ENCODE results near the gene DLGAP1. TPM values are rescaled to one million over a fixed set of nuclear protein-coding genes. Genes with fewer than 3 reads are reported as not detected.

DLGAP1 gene
- total and polyA plus RNA-seq, 3 experiments from 2014 or later, result 0.07 to 0.46 TPM; not detected in 1

- Mint-ChIP-seq H3K27me3 (peaks cover under 1 to 8% of the 10 kb centered on the region in 2 donors), H3K4me3 (no peak overlapping the region), H3K4me1 (no peaks in the 10 kb centered on the region), H3K9me3 (peaks cover 0 to 6% (median 4%) of the 10 kb centered on the region in 5 donors), H3K27ac (no peak overlapping the region), H3K36me3 (no peaks in the 10 kb centered on the region)
- no peak overlapping the region for H3K27ac ChIP-seq (ENCODE audit: low read depth, low read length)
- ChIA-PET POLR2A (no interaction called here), CTCF (no interaction called here)
- no peak overlapping the region for H3K4me3 ChIP-seq (ENCODE audit: low read length)
- DNase-seq, result no peak
- no peaks in the 10 kb centered on the region for H3K4me1 ChIP-seq (ENCODE audit: insufficient read depth, low read length)
- no peaks in the 10 kb centered on the region for H3K27me3 ChIP-seq (ENCODE audit: insufficient read depth, low read length, poor library complexity, severe bottlenecking)
- H3K9me3 ChIP-seq (ENCODE audit: low read length), result no peaks in the 10 kb centered on the region
- no peaks in the 10 kb centered on the region for H3K36me3 ChIP-seq (ENCODE audit: insufficient read depth, low read length)
Measured at GRCh38 chr18:3852321-3852720, 602.8 kb downstream of the DLGAP1 start.

GRCh38 chr18:3851159-3851558 is 603.9 kb downstream of the DLGAP1 start:
- H3K4me1 Mint-ChIP-seq, result no peaks in the 10 kb centered on the region
- Histone ChIP-seq H3K36me3 (ENCODE audit: insufficient read depth, low read length) (no peaks in the 10 kb centered on the region), H3K4me1 (ENCODE audit: insufficient read depth, low read length) (no peaks in the 10 kb centered on the region), H3K9me3 (ENCODE audit: low read length) (no peaks in the 10 kb centered on the region), H3K4me3 (ENCODE audit: low read length) (no peak overlapping the region), H3K27ac (ENCODE audit: low read depth, low read length) (no peak overlapping the region), H3K27me3 (ENCODE audit: insufficient read depth, low read length, poor library complexity, severe bottlenecking) (no peaks in the 10 kb centered on the region)
- no peak overlapping the region for H3K27ac Mint-ChIP-seq
- no peaks in the 10 kb centered on the region for H3K36me3 Mint-ChIP-seq
- H3K27me3 Mint-ChIP-seq, result peaks cover 3 to 8% of the 10 kb centered on the region in 2 donors
- DNase-seq, result no peak
- ChIA-PET CTCF (no interaction called here), POLR2A (no interaction called here)
- H3K9me3 Mint-ChIP-seq, result peaks cover 0 to 6% (median 4%) of the 10 kb centered on the region in 5 donors
- H3K4me3 Mint-ChIP-seq, result no peak overlapping the region

DNA sequence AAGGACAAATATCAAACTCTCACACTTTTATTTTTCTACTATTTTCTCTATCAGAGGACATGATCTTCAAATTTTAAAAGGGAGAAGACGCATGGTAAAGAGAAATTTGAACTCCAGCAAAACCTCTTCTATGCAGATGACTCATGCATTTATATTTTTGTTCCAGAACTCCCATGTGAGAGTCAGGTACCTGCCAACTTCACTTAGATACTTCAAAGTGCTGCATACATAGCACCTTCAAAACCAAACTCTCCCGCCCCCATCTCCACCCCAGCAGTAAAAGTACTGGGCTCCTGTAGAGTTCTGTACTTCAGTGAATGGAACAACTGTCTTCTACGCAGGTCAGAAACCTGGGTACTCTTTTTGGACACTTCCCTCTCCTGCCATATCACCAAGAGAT is 606.8 kb downstream of the DLGAP1 start:
- CTCF ChIA-PET, result no interaction called here

DNA sequence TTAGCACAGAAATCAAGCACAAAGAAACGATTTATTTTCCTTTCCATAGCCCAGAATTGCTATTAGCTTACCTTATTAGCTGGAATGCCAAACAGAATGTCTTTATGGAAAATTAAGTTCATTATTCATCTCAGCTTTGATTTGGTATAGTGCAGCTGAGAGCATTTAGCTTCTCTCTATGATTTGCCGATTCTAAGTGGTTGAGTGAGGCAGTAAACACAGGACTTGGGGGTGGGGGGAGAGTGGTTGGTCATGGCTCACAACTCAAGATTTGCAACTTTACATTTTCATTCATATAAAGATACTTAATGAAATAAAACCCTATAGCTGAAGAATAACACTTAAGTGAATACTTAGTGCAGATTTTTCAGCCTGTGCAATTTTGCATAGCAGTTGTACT is 609.9 kb downstream of the DLGAP1 start:
- no peak overlapping the region for H3K27ac Mint-ChIP-seq
- H3K36me3 Mint-ChIP-seq, result no peaks in the 10 kb centered on the region
- Histone ChIP-seq H3K27ac (ENCODE audit: low read depth, low read length) (no peak overlapping the region), H3K4me3 (ENCODE audit: low read length) (no peak overlapping the region), H3K4me1 (ENCODE audit: insufficient read depth, low read length) (no peaks in the 10 kb centered on the region), H3K9me3 (ENCODE audit: low read length) (no peaks in the 10 kb centered on the region), H3K36me3 (ENCODE audit: insufficient read depth, low read length) (no peaks in the 10 kb centered on the region), H3K27me3 (ENCODE audit: insufficient read depth, low read length, poor library complexity, severe bottlenecking) (peaks cover 3% of the 10 kb centered on the region)
- ChIA-PET CTCF (no interaction called here), POLR2A (no interaction called here)
- peaks cover 4% of the 10 kb centered on the region in 2 donors for H3K27me3 Mint-ChIP-seq
- DNase-seq, result no peak
- no peak overlapping the region for H3K4me3 Mint-ChIP-seq
- H3K4me1 Mint-ChIP-seq, result no peaks in the 10 kb centered on the region
- H3K9me3 Mint-ChIP-seq, result no peaks in the 10 kb centered on the region

More for the DNA sequence above, 606.8 kb downstream of the DLGAP1 start:
- Histone ChIP-seq H3K4me3 (ENCODE audit: low read length) (no peak overlapping the region), H3K27me3 (ENCODE audit: insufficient read depth, low read length, poor library complexity, severe bottlenecking) (peaks cover 3% of the 10 kb centered on the region), H3K27ac (ENCODE audit: low read depth, low read length) (no peak overlapping the region), H3K4me1 (ENCODE audit: insufficient read depth, low read length) (no peaks in the 10 kb centered on the region), H3K9me3 (ENCODE audit: low read length) (no peaks in the 10 kb centered on the region), H3K36me3 (ENCODE audit: insufficient read depth, low read length) (no peaks in the 10 kb centered on the region)
- no peak for DNase-seq
- Mint-ChIP-seq H3K36me3 (no peaks in the 10 kb centered on the region), H3K27me3 (peaks cover 0 to 3% of the 10 kb centered on the region in 2 donors), H3K4me1 (no peaks in the 10 kb centered on the region), H3K9me3 (peaks cover 0 to 6% (median 4%) of the 10 kb centered on the region in 5 donors), H3K4me3 (no peak overlapping the region), H3K27ac (no peak overlapping the region)
- POLR2A ChIA-PET, result no interaction called here

DNA sequence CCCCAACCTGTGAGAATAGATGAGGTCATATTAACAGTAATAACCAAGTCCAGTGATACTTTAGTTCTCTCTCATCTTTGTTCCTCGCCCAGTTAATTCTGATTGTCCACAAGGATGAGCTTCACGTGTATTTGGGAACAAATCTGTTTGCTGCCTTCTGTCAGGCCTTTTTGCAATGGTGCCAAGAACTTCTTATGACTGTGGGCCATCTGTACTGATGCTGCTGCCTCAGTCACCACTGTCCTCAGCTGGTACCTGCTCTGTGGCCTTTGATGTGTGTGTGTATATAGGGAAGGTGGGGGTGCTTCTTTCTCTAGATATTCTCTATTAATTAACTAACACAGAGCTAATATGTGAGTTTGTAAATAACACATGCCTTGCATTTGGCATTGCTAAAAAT is 612.3 kb downstream of the DLGAP1 start:
- H3K27ac ChIP-seq (ENCODE audit: low read depth, low read length), result no peak overlapping the region
- Mint-ChIP-seq H3K4me3 (no peak overlapping the region), H3K36me3 (no peaks in the 10 kb centered on the region), H3K27ac (no peak overlapping the region), H3K27me3 (peaks cover 5 to 15% of the 10 kb centered on the region in 2 donors), H3K9me3 (no peaks in the 10 kb centered on the region), H3K4me1 (no peaks in the 10 kb centered on the region)
- POLR2A ChIA-PET, result no interaction called here
- no peaks in the 10 kb centered on the region for H3K4me1 ChIP-seq (ENCODE audit: insufficient read depth, low read length)
- no peaks in the 10 kb centered on the region for H3K9me3 ChIP-seq (ENCODE audit: low read length)
- H3K27me3 ChIP-seq (ENCODE audit: insufficient read depth, low read length, poor library complexity, severe bottlenecking), result peaks cover 3% of the 10 kb centered on the region
- CTCF ChIA-PET, result no interaction called here
- DNase-seq, result no peak
- no peaks in the 10 kb centered on the region for H3K36me3 ChIP-seq (ENCODE audit: insufficient read depth, low read length)
- H3K4me3 ChIP-seq (ENCODE audit: low read length), result no peak overlapping the region

- CTCF ChIA-PET, result no interaction called here
Measured at GRCh38 chr18:3840766-3841165, 614.3 kb downstream of the DLGAP1 start.

GRCh38 chr18:3839581-3839981 is 615.5 kb downstream of the DLGAP1 start:
- no peak overlapping the region for H3K27ac Mint-ChIP-seq
- Histone ChIP-seq H3K9me3 (ENCODE audit: low read length) (no peaks in the 10 kb centered on the region), H3K36me3 (ENCODE audit: insufficient read depth, low read length) (no peaks in the 10 kb centered on the region), H3K4me3 (ENCODE audit: low read length) (no peak overlapping the region), H3K27ac (ENCODE audit: low read depth, low read length) (no peak overlapping the region), H3K27me3 (ENCODE audit: insufficient read depth, low read length, poor library complexity, severe bottlenecking) (no peaks in the 10 kb centered on the region), H3K4me1 (ENCODE audit: insufficient read depth, low read length) (no peaks in the 10 kb centered on the region)
- ChIA-PET POLR2A (no interaction called here), CTCF (no interaction called here)
- no peak for DNase-seq
- peaks cover 7 to 12% of the 10 kb centered on the region in 2 donors for H3K27me3 Mint-ChIP-seq
- H3K4me3 Mint-ChIP-seq, result no peak overlapping the region
- no peaks in the 10 kb centered on the region for H3K9me3 Mint-ChIP-seq
- no peaks in the 10 kb centered on the region for H3K4me1 Mint-ChIP-seq
- no peaks in the 10 kb centered on the region for H3K36me3 Mint-ChIP-seq

More at GRCh38 chr18:3840766-3841165, 614.3 kb downstream of the DLGAP1 start:
- Mint-ChIP-seq H3K4me3 (no peak overlapping the region), H3K4me1 (no peaks in the 10 kb centered on the region), H3K36me3 (no peaks in the 10 kb centered on the region), H3K27me3 (peaks cover 5 to 12% of the 10 kb centered on the region in 2 donors), H3K27ac (no peak overlapping the region), H3K9me3 (no peaks in the 10 kb centered on the region)
- H3K4me3 ChIP-seq (ENCODE audit: low read length), result no peak overlapping the region
- POLR2A ChIA-PET, result no interaction called here
- H3K27me3 ChIP-seq (ENCODE audit: insufficient read depth, low read length, poor library complexity, severe bottlenecking), result peaks cover 3% of the 10 kb centered on the region
- no peaks in the 10 kb centered on the region for H3K9me3 ChIP-seq (ENCODE audit: low read length)
- H3K4me1 ChIP-seq (ENCODE audit: insufficient read depth, low read length), result no peaks in the 10 kb centered on the region
- DNase-seq, result no peak
- H3K36me3 ChIP-seq (ENCODE audit: insufficient read depth, low read length), result no peaks in the 10 kb centered on the region
- no peak overlapping the region for H3K27ac ChIP-seq (ENCODE audit: low read depth, low read length)

DNA sequence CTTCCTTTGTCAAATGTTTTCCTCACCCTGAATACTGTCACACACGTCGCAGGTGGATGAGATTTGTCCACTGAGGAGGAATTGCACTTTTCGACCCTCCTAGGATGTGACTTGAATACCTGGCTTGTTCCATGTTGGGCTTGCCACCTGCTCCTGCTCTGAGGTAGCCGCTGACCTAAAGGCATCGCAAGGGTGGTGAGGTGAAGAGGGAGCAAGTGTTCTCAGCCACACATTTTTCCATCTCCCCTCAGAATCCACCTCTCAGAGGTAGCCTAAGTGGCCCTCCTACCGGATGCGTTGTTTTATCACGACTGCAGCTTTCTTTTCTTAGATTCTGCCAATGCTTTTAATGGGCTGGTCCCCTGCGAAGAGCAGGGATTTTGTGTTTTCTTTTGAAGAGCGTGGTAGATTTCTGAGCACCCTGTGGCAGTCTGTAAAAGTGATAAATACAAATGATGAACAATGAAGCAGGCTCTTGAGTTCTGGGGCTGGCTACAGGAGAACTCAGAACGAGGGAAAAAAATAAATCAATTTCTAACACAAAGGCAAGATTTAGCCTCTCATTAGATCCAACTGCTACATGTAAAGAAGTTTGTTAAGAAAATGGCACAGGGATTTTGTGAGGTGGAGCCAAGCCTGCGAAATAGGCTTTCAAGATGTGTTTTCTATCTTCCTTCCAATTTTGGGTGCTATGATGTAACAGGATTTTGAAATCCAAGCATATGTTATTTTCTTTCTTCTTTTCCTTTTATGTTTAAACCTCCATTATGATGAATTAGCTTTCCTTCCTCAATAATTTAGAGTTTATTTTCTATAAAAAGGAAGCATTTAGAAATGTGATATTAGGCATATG is 618.4 kb downstream of the DLGAP1 start:
- peaks cover 11% of the 10 kb centered on the region in 2 donors for H3K27me3 Mint-ChIP-seq
- H3K9me3 Mint-ChIP-seq, result no peaks in the 10 kb centered on the region
- H3K27ac ChIP-seq (ENCODE audit: low read depth, low read length), result no peak overlapping the region
- POLR2A ChIA-PET, result no interaction called here
- H3K4me1 Mint-ChIP-seq, result no peaks in the 10 kb centered on the region
- no peak overlapping the region for H3K4me3 ChIP-seq (ENCODE audit: low read length)
- H3K36me3 Mint-ChIP-seq, result no peaks in the 10 kb centered on the region
- H3K36me3 ChIP-seq (ENCODE audit: insufficient read depth, low read length), result no peaks in the 10 kb centered on the region
- CTCF ChIA-PET, result no interaction called here
- H3K4me1 ChIP-seq (ENCODE audit: insufficient read depth, low read length), result no peaks in the 10 kb centered on the region
- H3K27me3 ChIP-seq (ENCODE audit: insufficient read depth, low read length, poor library complexity, severe bottlenecking), result no peaks in the 10 kb centered on the region
- H3K27ac Mint-ChIP-seq, result no peak overlapping the region
- H3K4me3 Mint-ChIP-seq, result no peak overlapping the region
- no peaks in the 10 kb centered on the region for H3K9me3 ChIP-seq (ENCODE audit: low read length)
- DNase-seq, result no peak

Data from CD8-positive, alpha-beta memory T cell (primary cell).